NOMO-1 treated with dmso at 0.1 percent for 144 hours (cell line): ENCODE results near the gene CKMT2.

Experiments used
- DNase-seq: peaks from one replicate; lab custom pipeline; 2025; ENCODE audit not compliant: unreplicated experiment; lab: John Stamatoyannopoulos, UW

CKMT2 gene

GRCh38 chr5:81233080-81233634 lies at the start of gene CKMT2:
Gene CKMT2 (plus strand): TSS chr5:81233322. CDS start chr5:81251133, 17,811 bp downstream.
- DNase-seq, result no peak

DNA sequence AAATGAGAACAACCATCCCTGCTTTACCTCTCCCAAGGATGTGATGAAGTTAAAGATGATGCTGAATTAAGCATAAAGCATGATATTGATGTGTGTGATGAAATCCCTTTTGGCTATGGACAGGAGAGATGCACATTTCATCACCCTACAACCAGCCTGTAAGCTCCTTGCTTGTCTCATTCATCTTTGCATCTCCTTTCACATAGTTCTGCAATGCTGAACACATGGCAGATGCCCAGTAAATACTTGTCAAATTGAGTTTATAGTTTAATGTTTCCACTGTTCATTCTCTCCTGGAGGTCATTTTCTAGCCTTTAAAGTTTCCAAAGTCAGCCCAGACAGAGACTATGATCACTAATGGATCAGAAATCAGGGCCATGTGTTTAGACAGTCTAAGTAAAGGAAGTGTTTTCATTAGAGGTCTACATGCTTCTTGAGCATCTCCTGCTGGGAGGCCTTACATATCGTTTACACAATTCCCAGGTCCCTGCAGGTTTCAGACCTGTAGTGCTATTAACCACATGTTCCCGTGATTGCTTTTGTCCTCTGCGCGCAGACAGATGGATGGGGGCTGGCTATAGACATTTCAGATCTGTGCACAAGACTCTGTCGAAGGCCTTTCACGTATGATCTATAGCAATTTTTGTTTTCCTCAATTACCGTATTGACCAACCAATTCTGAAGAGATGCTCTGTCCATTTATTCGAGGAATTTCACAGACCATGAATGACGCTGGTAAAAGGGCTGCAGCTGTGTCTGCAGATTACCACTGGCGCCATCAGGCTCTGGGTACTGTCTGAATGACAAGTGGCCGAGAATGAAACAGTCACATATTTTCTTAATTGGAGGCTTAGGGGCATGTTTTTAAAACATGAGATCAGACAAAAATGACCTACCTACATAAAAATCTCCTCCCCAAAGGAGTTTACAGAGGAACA lies 49.0 kb upstream of the CKMT2 start:
- DNase-seq, result no peak

DNA sequence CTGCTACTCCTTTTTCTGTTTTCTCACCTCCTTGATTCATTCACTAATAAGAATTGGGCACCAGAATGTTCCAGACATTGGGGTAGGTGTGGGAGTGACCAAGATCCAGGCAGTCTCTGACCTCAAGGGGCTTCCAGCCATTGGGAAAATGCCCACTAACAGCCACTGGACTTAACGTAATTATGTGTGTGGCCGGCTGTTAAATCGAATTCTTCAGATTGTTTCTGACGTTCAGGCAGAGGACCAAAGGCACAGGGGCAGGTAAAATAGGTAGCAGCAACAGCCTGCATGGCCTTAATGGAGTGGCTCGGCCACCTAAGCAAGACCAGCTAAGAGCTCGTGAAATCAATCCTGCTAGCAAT lies 48.4 kb upstream of the CKMT2 start:
- no peak for DNase-seq

DNA sequence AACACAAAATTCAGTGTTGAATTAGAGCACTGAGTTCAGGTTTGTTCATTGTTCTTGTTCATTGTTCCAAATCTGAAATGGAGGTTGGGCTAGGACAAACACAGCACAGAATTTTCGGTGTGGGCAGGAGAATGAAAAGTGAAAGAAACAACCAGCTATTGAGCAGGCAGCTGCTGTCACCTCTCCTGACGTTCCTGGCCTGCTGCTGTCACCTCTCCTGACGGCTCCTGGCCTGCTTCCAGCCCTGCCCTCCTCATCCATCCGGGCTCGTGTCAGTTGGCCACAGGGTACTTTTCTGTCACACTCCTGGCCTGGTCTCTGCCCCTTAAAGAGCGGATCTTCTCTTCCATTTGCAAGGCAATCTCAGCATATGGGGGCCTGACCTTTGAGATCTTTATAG lies 45.2 kb upstream of the CKMT2 start:
- no peak for DNase-seq

DNA sequence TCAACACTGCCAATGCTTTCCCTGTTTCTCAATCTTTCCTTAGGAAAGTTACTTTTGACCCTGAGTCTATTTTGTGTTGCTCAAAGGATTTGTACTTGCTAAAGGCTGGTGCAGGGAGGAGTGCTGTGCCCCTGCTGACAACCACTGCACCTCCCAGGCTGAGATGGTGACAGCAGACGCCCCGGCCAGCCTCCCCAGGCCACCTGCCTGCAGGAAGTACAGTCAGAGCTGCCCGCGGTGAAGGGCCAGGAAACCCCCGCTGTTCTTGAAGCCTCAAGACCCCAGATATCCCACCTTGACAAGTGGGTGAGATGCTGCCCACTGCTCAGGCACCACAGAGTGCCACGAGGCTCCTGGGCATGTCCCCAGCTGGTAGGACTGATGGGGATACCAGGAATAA lies 44.2 kb upstream of the CKMT2 start:
- no peak for DNase-seq

GRCh38 chr5:81189875-81190498 lies 43.1 kb upstream of the CKMT2 start:
- DNase-seq, result no peak

DNA sequence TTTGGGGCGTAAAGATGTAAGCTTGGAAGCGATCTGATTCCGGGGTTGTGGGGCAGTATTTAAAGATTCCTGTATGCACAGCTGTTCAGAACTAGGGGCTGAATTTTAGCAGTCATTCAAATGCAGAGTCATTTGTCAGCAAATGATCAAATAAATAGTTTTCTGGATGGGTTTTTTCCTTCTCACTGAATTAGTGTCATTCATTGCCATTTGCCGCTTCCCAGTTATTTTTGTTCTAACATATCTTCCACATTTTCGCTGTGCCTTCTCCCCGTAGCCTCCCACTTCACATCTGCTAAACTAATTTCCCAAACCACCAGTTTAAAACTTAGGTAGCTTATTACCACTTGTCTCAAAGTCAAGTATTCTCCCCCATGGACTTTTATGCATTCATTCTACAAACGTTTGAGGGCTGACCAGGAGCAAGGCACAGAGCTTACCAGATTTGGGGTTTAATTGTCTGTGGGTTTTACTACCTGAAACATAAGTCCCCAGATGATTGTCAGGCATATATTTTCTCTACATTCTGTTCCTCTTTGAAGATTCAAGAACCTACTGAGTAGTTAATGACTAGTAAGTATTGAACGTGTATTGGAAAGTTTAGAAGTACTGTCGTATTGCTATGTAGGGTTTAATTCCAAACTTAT lies 41.3 kb upstream of the CKMT2 start:
- no peak for DNase-seq

DNA sequence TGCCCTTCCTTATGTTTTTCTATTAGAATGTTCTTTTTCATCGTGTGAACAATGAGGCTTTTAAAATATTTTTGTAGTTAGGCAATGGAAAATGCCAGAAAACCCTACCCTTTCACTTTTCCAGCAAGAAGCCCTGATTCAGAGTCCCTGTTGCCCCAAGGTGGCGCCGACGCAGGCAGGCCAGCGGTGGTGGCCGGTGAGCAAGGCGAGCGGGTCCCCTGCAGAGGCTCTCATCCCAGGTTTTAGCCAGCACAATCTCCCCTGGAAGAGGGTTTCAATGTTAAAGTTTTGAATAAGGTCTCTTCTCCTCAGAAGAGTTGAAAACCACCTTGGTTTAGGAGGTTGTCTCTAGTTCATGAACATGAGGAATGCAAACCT lies 40.8 kb upstream of the CKMT2 start:
- DNase-seq, result no peak

DNA sequence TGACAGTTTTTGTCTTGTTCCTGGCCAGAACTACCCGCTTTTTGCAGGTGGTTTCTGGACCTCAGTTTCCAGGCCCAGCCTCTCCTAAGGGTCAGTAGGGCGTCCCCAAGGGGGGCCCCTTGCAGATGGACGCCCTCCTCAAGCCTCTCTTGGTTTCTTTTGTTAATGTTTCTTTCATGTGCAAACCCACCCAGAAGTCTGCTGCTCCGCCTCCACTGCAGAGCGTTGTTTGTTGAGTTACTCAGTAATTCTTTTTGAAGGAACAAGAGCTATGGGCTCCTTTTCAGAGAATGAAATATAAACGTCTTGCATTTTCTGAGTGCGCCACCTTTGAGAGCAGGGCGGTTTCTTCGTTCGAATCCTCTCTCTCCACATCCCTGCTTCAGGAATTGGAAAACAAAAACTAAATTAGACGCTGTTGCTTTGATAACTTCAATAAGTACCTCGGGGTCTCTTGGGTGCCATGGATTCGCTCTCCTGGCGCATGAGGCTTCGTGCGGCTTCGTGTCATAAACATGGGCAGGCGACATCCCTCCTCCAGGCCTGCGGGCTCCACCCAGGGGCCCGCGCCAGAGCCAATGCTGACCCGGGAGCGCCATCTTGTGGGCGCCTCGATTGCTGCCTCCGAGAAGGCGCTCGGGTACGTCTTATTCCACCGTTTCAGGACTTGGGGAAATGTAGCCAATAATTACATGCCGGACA lies 38.3 kb upstream of the CKMT2 start:
- peak; percentile 55 for DNase-seq

GRCh38 chr5:81195335-81195929 lies 37.7 kb upstream of the CKMT2 start:
- no peak for DNase-seq

DNA sequence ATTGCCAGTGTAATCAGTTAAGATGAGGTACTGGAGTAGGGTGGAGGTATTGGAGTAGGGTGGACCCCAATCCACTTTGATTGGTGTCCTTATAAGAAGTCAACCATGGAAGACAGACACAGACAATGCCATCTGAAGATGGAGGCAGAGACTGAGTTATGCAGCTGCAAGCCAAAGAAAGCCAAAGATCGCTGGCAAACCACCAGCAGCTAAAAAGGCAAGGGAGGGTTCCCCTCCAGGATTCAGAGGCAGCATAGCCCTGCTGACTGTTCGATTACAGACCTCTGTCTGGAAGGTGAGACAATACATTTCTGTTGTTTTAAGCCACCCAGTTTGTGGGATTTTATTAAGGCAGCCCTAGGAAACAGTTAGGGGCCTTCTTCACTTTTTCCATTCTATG lies 30.5 kb upstream of the CKMT2 start:
- DNase-seq, result no peak

GRCh38 chr5:81203729-81204128 lies 29.4 kb upstream of the CKMT2 start:
- no peak for DNase-seq

GRCh38 chr5:81204205-81204604 lies 28.9 kb upstream of the CKMT2 start:
- no peak for DNase-seq

GRCh38 chr5:81205058-81205457 lies 28.1 kb upstream of the CKMT2 start:
- DNase-seq, result no peak

- no peak for DNase-seq
Measured at GRCh38 chr5:81207009-81207408, 26.1 kb upstream of the CKMT2 start.

GRCh38 chr5:81208904-81209303 lies 24.2 kb upstream of the CKMT2 start:
- no peak for DNase-seq

GRCh38 chr5:81209386-81209785 lies 23.7 kb upstream of the CKMT2 start:
- DNase-seq, result no peak

GRCh38 chr5:81209869-81210493 lies 23.1 kb upstream of the CKMT2 start:
- DNase-seq, result no peak

- DNase-seq, result no peak
Measured at GRCh38 chr5:81212211-81212751, 20.8 kb upstream of the CKMT2 start.

- no peak for DNase-seq
Measured at GRCh38 chr5:81213070-81213469, 20.1 kb upstream of the CKMT2 start.
